Activated naive CD4-positive, alpha-beta T cell (primary cell): Measurements from ENCODE around the gene ERMARD.
A peak's percentile ranks its signal among the peaks of the same experiment; 100 is the strongest.

ENCODE experiments used
- DNase-seq, 4 experiments: peaks; one replicate each; lab custom pipeline; 2025; lab: John Stamatoyannopoulos, UW

Gene ERMARD

DNA sequence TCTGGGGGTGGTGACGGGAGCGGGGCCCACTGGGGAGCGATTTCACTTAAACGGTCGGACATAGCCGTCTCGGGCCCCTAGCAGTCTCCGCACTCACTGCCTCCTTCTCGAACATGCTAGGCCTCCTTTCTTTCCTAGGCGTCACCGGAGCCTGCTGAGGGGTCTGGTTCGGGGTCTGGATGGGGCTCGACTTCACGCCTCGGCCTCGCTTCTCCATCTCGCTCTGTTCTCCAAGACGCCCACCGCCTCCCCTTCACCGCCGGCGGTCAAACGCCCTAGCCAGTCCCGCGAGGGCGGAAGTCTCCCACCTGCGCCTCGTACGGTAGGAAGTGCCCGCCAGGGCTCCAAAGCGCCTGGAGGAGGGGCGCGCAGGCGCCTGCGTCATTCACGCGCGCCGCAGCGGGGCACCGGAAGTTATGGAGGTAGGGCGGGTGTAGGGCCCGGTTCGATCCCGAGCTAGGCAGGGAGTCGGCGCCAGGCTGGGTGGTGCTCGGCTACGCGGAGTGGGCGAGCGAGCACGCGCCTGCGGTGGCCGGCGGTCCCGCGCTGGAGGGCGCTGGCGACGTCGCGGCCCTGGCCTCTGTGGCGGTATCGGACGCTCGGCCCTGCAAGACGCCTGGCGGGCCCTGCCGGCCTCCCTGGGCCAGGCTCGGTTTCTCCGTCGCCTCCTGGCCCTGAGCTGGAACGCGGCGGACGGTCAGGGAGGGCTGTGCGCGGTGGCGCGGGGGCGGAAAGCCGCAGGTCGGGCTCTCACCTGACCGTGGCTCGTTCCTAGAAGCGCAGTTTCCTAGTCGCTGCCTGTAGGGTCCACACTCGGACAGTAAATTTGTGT lies at the start of gene ERMARD, which contains the start of gene DYNLT2:
TSS of gene ERMARD (plus strand) at position 381 of the 832 bp plus-strand sequence. CDS start at position 417, 36 bp downstream.
TSS of gene DYNLT2 (minus strand) at position 331 of the 832 bp plus-strand sequence. CDS start at position 217, 114 bp downstream.
- DNase-seq: peak; percentile 77 to 90 (median 86)

DNA sequence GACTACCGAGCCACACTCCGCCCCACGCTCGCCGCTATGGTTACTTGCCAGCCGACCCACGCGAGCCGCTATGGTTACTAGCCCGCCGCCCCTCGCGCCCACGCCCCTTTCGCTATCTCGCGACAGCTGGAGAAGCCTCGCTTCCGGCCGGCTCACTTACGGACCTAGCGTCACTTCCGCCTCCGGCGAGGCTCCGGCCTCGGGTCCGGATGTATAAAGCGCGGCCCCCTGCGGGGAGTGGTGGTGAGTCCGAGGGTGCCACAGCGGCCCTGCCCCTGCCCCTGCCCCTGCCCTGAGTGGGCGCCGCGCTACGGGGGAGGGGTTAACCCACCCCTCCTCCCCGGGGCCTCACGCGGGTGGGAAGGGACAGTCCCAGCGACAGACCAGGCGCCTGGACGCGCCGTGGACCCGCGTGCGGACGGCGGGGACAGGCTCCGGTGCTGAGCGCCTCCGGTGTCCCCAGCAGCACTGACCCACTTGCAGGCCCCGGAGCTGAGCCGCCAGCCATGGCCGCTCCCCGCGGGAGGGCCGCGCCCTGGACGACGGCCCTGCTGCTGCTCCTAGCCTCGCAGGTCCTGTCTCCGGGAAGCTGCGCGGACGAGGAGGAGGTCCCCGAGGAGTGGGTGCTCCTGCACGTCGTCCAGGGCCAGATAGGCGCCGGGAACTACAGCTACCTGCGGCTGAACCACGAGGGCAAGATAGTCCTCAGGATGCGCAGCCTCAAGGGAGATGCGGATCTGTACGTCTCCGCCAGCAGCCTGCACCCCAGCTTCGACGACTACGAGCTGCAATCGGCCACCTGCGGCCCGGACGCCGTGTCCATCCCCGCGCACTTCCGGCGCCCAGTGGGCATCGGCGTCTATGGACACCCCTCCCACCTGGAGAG lies 49.2 kb upstream of the ERMARD start, which contains the start of the genes C6orf120 and WDR27:
TSS of gene C6orf120 (plus strand) at position 173 of the 886 bp plus-strand sequence. CDS start at position 507, 334 bp downstream.
TSS of gene WDR27 (minus strand) at position 76 of the 886 bp plus-strand sequence. CDS start 13,024 bp downstream, outside the sequence.
- DNase-seq: peak; percentile 92 to 96 (median 96)

DNA sequence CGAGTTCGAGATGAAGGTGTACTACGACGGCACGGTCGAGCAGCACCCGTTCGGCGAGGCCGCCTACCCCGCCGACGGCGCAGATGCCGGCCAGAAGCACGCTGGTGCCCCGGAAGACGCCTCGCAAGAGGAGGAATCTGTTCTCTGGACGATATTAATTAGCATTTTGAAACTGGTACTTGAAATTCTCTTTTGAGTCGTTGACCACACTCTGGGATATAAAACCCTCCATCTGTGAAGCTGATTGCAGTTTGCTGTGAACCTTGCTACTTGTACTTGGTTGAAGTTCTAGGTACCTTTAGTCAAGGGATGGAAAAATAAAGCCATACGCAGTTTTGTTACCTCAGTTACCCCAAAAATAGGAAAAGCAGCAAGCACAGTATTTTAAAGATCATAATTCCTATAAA lies 48.6 kb upstream of the ERMARD start:
- no peak for DNase-seq

DNA sequence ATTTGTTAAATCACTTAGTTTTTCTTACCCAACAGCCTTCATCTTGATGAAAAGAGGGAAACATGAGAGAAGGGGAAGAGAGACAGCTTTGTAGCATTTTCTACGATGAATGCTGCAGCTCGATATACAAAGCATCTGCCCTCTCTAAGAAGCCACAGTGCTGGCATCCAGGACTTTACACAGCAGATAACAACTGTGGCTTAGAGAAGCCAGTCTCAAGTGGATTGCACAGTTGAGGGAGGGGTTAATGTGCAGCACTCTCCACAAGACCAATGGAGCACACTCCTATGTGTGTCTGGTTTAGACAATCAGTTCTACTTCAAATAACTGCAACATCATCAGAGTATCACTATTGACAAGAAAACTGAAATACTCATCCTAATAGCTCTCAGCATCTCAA lies 43.6 kb upstream of the ERMARD start:
- DNase-seq: no peak

DNA sequence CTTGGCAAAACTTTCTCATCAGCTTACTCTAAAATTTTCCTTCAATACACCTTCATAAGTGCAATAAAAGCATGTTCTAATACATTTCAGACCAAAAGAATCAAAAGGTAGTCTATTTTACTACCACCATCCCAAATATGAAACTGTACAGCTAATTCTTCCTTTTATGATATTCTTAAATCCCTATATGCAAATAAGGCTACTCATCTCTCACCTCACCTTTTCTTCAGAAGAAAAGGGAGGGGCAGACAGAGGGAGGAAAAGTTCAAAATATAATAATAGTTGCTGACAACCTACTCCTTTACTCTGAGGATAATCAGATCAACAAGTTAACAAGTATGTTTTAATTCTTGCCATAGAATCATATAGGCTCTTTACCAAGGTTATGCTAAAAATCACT lies 42.1 kb upstream of the ERMARD start:
- no peak for DNase-seq

DNA sequence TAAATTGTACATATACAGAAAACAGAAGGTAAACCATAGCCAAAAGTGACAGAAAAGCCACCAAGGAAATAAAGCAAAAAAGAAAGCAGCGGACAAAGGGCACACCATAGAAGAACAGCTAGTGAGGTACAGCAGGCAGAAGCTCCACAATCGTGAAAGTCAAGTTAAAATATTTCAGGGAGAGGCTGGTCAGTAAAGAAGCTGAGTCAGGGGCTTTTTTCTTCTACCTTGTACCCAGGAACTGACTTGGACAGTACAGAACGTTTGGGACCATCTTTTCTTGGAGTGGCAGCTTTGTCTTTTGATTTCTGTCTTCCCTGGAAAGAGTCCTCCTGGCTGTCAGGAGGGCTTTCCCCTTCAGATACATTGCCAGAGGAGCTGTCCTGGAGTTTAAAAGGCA lies 41.4 kb upstream of the ERMARD start:
- no peak for DNase-seq

DNA sequence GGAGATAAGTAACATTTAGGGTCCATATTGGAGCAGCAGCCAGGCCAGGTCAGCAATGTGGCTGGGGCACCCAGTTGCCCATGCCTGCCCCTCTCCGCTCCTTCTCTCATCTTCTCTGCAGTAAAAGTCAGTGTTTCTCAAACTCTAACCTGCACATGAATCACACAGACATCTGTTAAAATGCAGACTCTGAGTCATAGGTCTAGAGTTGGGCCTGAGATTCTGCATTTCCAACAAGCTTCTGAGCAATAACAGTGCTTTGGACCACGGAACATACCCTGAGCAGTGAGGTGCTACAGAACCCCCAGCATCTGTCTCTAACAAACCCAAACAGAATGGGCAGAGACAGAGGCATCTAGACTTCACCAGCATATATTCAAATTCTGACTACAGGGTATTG lies 37.2 kb upstream of the ERMARD start:
- DNase-seq: no peak

DNA sequence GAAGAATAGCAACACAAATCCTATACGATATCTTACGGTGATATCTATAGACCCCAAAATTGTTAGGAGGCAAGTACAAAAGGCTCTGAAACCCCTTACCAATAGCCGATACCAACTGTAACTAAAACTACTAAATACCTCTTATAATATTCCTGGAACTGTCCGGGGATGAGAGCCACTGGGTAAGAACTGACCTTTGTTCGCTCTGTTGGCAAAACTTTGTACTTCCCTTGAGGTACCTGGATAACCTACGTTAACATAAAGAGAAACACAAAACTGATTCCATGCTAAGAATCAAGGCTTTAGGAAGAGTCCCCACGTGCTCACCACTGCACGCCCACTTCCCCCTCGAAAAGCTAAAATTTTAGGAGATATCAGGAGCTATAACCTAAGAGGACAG lies 36.8 kb upstream of the ERMARD start:
- DNase-seq: no peak

DNA sequence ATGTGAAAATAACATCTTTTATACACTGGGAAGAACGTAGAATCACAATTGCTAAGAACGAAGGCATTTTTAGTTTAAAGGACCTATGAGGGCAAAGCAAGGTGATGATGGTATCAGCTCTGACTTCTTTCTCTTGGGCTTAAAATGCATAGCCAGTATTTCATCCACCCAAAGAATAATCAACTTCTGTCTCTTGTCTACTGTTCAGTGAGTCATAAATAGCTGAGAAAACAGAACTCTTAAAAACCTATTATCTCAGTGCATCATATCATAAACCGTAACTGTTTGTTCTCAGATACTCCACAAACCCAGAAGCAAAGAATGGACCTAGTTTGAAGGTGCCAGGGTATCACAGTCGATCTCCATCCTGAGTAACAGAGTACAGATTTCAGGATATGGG lies 32.3 kb upstream of the ERMARD start:
- DNase-seq: no peak

DNA sequence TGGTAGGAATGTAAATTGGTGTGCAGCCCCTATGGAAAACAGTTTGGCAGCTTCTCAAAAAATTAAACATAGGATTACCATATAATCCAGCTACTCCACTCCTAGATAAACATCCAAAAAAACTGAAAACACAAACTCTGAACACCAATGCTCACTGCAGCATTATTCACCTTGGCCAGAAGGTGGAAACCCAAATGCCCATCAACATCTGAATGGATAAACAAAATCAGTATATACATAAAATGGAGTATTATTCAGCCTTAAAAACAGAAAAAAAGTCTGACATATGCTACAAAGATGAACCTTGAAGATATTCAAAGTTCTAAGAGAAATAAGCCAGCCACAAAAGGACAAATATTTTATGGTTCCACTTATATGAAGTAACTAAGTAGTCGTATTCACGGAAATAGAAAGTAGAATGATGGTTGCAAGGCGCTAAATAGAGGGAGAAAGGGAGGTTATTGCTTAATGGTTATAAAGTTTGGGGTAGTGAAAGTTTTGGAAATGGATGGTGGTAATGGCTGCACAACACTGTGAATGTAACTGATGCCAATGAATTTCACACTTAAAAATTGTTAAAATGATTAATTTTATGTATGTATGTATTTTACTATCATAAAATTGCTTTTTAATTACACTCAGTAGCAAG lies 31.1 kb upstream of the ERMARD start:
- no peak for DNase-seq

DNA sequence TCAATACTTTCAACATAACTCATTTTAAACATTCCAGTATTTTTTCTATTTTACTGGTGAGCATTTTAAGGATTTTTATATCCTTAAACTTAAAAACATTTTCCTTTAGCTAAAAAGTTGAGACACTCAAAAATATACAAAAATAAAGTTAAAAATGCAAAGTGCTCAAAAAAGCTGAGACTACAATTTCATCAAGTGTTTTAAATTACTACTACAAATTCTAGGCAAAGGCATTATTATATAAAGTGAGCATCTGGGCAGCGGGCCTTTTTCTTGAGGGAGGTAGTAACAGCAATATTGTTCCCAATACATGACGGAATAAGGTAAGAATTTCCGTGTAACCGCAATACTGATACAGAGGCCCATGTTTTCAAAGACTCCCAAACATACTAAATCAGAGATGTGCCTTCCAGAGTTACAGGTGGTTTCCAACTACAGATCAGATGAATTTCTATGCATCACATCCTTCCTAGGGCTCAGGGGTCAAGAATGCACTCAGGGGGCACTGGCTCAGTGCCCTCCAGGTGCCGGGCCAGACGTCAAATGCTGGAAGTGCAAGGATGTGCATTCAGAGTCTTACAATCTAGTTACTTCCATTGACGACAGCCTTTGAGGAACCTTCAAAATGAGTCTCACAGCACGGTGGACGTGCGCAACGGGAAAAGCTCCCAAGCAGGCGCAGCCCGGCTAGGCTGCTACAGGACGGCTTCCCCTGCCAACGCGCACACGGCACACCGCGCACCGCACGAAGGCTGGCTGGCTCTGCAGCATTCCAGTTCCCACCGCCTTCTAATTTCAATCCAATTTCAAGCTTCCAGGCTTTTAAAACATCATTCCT lies 28.8 kb upstream of the ERMARD start:
- peak in 2 of 4 experiments; percentile 7 to 19 for DNase-seq

DNA sequence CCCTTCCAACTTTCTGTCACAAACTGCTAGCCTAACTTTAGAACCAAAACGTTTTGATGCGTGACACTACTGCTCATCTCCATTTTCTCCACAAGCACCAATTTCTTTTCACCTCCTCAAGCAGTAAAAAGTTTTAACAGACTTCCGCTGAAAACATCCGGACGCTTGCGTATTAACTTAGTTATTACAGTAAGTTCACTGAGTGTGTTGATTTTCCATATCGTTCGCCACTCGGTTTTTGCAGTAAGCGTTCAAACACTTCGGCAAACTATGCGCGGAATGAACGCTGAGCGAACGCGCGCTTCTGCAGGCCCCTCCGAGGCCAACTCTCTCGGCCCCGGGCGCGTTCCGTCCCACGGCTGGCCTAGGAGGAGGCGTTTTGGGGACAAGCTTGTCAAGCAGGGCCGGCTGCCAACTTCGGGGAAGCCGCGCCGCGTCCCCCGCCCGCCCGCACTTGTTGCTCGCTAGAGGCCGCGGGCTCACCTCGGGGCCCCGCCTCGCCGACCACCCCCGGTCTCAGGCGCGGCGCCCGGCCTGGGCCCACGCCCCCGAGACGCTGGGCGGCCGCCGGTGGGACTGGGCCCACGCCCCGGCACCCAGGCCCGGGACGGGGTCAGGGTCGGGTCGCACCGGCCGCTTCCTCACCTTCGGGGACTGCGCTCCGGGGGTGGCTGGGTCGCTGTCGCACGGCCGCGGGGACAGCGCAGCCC lies 28.1 kb upstream of the ERMARD start:
- DNase-seq: peak; percentile 9 to 67 (median 42)

DNA sequence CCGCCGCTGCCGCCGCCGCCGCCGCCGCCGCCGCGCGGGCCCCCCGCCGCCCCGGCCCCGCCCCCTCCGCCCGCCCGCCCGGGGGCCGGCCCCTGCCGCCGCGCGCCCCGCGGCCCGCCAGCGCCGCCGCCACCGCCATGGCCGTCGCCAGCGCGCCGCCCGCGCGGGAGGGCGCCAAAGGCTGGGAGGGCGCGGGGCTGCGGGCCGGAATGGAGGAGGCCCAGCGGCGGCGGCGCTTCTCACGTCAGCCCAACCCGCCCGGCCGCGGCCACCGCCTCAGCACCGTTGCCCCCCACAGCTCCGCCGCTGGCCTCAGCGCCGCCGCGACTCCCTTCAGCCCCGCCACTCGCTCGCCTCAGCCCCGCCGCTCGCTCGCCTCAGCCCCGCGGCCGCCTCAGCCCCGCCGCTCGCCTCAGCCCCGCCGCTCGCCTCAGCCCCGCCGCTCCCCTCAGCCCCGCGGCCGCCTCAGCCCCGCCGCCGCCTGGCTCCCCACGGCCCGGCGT lies 27.4 kb upstream of the ERMARD start:
- peak in 1 of 4 experiments; percentile 48 for DNase-seq

DNA sequence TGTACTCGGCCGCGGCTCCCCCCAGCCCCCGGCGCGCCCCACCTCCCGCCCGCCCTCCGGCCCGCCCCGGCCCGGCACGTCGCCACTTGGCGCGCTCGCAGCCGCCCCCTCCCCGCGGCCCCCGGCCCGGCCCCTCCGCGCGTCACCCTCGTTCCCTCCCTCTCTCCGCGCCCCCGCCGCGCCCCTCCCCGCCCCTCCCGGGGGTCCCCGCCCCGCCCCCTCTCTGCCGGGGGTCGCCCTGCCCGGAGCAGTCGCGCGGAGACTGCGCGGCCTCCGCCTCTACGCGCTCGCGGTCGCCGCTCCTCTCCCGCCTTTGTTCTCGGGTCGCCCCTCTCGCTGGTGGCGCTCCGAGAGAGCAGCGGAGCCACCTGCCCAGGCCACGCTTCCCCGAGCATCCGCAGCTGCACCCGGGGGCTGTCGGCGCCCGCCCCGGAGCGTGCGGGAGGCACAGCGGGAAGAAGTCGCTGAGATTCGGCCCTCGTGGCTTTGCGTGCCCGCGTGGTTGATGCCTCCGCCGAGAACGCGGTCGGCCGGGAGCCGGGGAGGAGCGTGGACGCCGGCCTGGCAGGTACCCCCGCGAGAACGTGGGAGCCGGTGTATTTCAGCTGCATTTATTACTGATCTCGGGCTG lies 26.8 kb upstream of the ERMARD start, which contains the start of gene PHF10:
TSS of gene PHF10 (minus strand) at position 7 of the 631 bp plus-strand sequence. CDS start 569 bp downstream, outside the sequence.
- DNase-seq: peak; percentile 54 to 72 (median 62)

DNA sequence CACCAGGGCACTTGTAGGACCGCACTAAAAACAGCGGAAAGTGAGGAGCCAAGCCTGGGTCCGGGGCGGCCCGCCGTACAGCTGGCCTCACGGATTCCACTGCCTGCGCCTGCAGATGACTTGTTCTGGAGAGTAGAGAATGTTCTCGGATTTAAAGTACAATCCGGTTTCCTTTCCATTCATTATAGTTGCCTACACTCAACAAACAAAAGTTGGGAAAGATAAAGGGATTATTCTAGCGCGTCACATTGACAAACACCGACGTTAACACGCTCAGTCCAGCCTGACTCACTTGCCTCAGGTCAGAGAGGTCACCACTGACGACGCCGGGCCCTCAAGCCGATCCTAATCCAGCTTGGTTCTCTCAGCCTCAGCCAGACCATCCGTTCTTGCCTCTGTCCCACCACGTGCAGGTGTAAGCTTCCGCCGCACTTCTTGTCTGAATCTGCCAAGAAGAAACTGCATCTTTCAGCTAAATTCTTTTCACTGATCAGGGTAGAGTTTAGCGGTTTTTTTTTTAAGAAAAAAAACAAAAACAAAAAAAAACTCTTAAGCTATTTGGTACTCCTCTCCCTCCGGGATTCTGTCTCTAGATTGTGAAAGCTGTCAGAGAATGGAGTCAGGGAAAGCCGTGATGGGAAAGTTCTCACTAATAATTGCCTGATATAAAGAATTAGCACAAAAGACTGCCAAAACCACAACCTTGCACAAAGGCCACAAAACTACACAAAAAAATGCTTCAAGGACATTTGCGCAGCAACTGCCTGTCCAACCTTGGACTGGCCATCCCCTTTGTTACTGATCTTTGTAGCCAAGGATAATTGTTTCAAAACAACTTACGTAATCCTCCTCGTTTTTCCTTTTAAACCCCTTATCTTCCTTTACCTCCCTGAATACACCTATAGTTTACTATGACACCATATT lies 26.0 kb upstream of the ERMARD start:
- no peak for DNase-seq

DNA sequence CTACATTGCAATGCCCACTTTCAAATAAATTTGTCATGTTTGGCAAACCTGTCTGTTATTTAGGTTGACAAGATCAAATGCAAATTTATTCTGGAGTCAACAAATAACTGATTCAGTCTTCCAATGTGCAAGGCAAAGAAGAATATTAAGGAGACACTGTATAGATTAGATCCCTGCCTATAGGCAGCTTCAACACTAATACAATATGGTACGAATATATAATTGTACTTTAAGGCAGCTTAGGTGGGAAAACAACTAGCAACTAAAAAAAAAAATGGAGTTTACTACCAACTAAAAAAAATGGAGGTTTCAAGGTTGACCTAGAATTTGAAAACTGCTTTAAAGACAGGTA lies 25.4 kb upstream of the ERMARD start:
- DNase-seq: no peak

DNA sequence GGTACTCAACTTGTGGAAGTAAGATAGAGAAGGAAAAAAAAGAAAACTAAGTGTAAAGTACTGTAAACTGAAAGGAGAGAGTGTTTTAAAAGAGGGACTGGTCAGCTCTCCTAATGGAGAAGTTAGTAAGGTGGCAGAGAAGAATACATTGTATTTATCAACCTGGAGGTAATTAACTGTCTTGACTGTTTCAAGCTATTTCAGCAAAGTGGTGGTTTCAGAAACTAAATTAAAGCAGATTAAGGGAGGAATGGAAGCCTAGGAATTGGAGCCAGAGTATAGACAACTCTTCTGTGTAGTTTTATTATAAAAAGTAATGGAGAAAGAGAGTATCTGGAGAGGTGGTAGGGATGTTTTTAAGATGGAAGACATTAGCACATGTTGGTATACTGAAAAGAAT lies 24.5 kb upstream of the ERMARD start:
- DNase-seq: no peak

DNA sequence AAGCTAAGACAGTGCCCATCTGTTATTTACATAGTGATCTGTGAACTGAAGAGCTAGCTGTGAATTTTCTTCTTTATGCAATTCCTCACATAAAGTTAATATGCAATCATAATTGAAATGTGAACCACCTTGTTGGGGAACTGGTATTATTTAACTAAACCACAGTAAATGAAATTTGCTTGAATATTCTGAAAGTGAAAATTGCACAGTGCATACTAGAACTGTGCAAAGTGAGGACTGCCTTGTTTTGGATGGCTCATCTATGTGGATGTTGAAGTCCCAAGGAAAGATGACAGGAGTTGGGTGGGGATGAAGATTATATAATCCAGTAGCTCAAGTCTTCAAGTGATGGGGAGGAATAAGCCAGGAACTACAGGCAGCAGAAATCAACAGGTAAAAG lies 21.5 kb upstream of the ERMARD start:
- DNase-seq: no peak
